SH-SY5Y (cell line): Measurements from ENCODE around the gene STH.

Source experiments
- GATA2 ChIP-seq: IDR thresholded peaks from 2 replicates; pipeline ENCODE4 v1.6.1; 2011; ENCODE audit warnings: mild to moderate bottlenecking, low read depth, low read length
- GATA3 ChIP-seq: IDR thresholded peaks from 2 replicates; pipeline ENCODE4 v1.6.1; 2011; ENCODE audit warnings: low read depth, mild to moderate bottlenecking, low read length, moderate library complexity

STH gene

DNA sequence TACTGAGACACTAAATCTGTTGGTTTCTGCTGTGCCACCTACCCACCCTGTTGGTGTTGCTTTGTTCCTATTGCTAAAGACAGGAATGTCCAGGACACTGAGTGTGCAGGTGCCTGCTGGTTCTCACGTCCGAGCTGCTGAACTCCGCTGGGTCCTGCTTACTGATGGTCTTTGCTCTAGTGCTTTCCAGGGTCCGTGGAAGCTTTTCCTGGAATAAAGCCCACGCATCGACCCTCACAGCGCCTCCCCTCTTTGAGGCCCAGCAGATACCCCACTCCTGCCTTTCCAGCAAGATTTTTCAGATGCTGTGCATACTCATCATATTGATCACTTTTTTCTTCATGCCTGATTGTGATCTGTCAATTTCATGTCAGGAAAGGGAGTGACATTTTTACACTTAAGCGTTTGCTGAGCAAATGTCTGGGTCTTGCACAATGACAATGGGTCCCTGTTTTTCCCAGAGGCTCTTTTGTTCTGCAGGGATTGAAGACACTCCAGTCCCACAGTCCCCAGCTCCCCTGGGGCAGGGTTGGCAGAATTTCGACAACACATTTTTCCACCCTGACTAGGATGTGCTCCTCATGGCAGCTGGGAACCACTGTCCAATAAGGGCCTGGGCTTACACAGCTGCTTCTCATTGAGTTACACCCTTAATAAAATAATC, 14.6 kb downstream of the STH start:
- TF ChIP-seq GATA2 (no peak), GATA3 (no peak)

DNA sequence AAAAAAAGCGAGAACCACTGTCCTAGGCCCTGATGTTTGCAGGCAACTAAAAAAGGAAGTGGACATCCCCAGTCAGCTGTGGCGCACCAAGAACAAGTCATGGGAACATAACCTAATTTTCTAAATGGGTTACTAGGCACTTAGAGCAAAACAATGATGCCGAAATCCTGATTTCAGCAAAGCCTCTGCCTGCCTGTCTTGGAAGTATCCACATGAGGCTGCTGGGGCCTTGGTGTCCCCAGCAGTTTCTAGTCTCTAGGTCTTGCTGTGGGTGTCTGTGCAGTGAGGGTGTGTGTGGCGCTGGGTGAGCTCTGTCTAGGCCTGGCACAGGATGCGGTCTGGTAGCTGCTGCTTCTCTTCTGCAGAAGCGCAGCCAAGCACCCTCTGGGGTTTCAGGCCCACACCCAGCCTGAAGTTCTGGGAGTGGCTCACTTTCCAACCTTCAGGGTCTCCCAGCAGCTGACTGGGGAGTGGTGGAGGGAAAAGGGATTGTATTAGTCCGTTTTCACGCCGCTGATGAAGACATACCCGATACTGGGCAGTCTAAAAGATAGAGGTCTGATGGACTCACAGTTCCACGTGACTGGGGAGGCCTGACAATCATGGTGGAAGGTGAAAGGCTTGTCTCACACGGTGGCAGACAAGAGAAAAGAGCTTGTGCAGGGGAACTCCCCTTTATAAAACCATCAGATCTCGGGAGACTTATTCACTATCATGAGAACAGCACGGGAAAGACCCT, 21.1 kb downstream of the STH start:
- no peak for TF ChIP-seq GATA3
- no peak for TF ChIP-seq GATA2

DNA sequence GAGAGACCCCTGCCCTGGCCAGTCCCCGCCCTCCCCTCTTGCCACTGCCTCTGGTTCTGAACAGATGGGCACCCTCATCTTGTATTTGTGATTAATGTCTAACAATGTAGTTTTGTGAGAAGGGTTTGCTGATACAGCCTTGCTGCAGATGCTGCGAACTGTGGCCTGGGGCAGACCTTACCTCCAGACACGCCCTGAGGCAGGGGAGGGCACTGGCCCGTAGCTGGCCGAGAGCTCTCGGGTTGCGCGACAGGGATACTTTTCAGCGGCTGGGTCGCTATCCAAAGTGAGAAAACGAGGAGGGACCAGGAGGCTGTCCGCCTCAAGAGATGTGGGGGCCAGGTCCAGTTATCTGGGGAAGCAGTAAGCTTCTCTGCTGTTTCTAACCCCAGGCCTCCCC, 21.9 kb downstream of the STH start:
- TF ChIP-seq GATA3: no peak
- TF ChIP-seq GATA2: no peak

DNA sequence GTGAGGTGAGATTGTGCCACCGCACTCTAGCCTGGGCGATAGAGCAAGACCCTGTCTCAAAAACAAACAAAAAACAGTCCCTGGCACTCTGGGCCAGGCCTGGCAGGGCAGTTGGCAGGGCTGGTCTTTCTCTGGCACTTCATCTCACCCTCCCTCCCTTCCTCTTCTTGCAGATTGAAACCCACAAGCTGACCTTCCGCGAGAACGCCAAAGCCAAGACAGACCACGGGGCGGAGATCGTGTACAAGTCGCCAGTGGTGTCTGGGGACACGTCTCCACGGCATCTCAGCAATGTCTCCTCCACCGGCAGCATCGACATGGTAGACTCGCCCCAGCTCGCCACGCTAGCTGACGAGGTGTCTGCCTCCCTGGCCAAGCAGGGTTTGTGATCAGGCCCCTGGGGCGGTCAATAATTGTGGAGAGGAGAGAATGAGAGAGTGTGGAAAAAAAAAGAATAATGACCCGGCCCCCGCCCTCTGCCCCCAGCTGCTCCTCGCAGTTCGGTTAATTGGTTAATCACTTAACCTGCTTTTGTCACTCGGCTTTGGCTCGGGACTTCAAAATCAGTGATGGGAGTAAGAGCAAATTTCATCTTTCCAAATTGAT, 24.8 kb downstream of the STH start:
- TF ChIP-seq GATA3 (no peak), GATA2 (no peak)

DNA sequence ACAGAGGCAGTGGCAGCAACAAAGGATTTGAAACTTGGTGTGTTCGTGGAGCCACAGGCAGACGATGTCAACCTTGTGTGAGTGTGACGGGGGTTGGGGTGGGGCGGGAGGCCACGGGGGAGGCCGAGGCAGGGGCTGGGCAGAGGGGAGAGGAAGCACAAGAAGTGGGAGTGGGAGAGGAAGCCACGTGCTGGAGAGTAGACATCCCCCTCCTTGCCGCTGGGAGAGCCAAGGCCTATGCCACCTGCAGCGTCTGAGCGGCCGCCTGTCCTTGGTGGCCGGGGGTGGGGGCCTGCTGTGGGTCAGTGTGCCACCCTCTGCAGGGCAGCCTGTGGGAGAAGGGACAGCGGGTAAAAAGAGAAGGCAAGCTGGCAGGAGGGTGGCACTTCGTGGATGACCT, 25.5 kb downstream of the STH start:
- TF ChIP-seq GATA3 (no peak), GATA2 (no peak)

DNA sequence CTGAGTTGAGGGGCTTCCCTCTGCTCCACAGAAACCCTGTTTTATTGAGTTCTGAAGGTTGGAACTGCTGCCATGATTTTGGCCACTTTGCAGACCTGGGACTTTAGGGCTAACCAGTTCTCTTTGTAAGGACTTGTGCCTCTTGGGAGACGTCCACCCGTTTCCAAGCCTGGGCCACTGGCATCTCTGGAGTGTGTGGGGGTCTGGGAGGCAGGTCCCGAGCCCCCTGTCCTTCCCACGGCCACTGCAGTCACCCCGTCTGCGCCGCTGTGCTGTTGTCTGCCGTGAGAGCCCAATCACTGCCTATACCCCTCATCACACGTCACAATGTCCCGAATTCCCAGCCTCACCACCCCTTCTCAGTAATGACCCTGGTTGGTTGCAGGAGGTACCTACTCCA, 26.0 kb downstream of the STH start:
- TF ChIP-seq GATA3 (no peak), GATA2 (no peak)

DNA sequence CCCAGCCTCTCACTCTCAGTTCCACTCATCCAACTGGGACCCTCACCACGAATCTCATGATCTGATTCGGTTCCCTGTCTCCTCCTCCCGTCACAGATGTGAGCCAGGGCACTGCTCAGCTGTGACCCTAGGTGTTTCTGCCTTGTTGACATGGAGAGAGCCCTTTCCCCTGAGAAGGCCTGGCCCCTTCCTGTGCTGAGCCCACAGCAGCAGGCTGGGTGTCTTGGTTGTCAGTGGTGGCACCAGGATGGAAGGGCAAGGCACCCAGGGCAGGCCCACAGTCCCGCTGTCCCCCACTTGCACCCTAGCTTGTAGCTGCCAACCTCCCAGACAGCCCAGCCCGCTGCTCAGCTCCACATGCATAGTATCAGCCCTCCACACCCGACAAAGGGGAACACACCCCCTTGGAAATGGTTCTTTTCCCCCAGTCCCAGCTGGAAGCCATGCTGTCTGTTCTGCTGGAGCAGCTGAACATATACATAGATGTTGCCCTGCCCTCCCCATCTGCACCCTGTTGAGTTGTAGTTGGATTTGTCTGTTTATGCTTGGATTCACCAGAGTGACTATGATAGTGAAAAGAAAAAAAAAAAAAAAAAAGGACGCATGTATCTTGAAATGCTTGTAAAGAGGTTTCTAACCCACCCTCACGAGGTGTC, 26.6 kb downstream of the STH start:
- TF ChIP-seq GATA2 (no peak), GATA3 (no peak)

DNA sequence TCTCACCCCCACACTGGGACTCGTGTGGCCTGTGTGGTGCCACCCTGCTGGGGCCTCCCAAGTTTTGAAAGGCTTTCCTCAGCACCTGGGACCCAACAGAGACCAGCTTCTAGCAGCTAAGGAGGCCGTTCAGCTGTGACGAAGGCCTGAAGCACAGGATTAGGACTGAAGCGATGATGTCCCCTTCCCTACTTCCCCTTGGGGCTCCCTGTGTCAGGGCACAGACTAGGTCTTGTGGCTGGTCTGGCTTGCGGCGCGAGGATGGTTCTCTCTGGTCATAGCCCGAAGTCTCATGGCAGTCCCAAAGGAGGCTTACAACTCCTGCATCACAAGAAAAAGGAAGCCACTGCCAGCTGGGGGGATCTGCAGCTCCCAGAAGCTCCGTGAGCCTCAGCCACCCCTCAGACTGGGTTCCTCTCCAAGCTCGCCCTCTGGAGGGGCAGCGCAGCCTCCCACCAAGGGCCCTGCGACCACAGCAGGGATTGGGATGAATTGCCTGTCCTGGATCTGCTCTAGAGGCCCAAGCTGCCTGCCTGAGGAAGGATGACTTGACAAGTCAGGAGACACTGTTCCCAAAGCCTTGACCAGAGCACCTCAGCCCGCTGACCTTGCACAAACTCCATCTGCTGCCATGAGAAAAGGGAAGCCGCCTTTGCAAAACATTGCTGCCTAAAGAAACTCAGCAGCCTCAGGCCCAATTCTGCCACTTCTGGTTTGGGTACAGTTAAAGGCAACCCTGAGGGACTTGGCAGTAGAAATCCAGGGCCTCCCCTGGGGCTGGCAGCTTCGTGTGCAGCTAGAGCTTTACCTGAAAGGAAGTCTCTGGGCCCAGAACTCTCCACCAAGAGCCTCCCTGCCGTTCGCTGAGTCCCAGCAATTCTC, 27.4 kb downstream of the STH start:
- TF ChIP-seq GATA3: no peak
- TF ChIP-seq GATA2: no peak

DNA sequence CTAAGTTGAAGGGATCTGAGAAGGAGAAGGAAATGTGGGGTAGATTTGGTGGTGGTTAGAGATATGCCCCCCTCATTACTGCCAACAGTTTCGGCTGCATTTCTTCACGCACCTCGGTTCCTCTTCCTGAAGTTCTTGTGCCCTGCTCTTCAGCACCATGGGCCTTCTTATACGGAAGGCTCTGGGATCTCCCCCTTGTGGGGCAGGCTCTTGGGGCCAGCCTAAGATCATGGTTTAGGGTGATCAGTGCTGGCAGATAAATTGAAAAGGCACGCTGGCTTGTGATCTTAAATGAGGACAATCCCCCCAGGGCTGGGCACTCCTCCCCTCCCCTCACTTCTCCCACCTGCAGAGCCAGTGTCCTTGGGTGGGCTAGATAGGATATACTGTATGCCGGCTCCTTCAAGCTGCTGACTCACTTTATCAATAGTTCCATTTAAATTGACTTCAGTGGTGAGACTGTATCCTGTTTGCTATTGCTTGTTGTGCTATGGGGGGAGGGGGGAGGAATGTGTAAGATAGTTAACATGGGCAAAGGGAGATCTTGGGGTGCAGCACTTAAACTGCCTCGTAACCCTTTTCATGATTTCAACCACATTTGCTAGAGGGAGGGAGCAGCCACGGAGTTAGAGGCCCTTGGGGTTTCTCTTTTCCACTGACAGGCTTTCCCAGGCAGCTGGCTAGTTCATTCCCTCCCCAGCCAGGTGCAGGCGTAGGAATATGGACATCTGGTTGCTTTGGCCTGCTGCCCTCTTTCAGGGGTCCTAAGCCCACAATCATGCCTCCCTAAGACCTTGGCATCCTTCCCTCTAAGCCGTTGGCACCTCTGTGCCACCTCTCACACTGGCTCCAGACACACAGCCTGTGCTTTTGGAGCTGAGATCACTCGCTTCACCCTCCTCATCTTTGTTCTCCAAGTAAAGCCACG, 28.3 kb downstream of the STH start:
- TF ChIP-seq GATA2 (no peak), GATA3 (no peak)

DNA sequence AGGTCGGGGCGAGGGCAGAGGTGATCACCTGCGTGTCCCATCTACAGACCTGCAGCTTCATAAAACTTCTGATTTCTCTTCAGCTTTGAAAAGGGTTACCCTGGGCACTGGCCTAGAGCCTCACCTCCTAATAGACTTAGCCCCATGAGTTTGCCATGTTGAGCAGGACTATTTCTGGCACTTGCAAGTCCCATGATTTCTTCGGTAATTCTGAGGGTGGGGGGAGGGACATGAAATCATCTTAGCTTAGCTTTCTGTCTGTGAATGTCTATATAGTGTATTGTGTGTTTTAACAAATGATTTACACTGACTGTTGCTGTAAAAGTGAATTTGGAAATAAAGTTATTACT, 28.9 kb downstream of the STH start:
- no peak for TF ChIP-seq GATA2
- TF ChIP-seq GATA3: no peak

DNA sequence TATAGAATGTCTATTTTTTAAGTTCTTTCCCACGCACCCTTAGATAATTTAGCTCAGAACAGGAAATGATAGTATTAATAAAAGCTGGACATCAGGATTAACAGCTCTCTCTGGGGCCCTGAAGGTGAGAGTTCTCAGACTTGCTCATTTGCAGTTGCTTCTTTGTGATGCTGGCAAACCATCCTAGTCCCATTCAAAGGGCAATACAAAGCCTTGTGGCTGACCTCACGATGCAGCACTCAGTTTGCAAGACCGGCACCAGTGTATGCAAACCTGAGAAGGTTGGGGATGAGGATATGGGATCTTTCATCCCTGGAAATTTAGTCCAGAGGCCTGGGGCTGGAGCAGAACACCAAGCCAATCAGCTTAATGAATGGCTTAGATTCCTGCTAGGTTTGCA, 29.3 kb downstream of the STH start:
- TF ChIP-seq GATA3: no peak

DNA sequence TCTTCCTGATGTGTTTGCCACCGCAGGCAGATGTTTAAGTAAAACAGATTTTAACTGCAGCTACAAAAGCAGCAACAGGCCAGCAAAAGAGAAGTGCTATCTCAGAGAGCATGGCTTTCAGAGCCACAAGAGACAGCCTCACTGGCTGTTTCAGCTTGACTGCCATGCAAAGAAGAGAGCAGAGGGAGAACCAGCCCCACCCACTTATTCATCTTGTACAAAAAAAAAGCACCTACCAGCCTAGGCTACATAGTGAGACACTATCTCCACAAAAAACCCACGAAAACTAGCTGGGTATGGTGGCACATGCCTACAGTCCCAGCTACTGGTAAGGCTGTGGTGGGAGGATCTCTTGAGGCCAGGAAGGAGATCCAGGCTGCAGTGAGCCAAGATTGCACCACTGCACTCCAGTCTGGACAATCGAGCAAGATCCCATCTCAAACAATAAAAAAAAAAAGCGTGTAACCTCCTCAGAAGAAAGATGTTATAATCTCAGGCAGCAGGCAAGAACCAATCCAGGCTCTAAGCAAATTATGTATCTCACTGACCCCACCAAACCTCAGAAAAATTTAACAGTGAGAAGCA, 30.0 kb downstream of the STH start:
- TF ChIP-seq GATA2: no peak

DNA sequence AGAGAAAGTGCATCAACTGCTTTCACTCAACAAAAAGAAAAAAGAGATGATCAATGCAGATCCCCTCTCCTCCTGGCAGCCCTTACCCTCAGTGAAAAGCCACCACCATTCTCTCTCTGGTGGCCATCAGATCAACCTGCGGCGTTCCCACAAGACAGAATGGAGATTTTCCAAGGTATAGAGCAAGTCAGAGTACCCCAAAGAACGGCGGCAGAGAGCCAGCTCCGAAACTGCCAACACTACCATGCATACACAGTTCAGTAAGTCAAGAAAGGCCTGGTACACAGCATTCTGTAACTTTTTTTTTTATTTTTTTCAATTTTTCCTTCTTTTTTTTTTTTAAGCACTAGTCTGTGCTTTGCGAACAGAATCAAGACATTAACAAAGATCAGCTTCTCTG, 30.6 kb downstream of the STH start:
- TF ChIP-seq GATA3 (no peak), GATA2 (no peak)
